ENCODE measurements around the gene FAM234B.
"Not testable (repeated sequence)": the region's sequence is repeated elsewhere in the genome, so short reads cannot be mapped to it uniquely, and the experiment has no call there.

The FAM234B gene

GRCh38 chr12:13061377-13061776 lies 17.2 kb downstream of the FAM234B start:
- DNase-seq: no peak

DNA sequence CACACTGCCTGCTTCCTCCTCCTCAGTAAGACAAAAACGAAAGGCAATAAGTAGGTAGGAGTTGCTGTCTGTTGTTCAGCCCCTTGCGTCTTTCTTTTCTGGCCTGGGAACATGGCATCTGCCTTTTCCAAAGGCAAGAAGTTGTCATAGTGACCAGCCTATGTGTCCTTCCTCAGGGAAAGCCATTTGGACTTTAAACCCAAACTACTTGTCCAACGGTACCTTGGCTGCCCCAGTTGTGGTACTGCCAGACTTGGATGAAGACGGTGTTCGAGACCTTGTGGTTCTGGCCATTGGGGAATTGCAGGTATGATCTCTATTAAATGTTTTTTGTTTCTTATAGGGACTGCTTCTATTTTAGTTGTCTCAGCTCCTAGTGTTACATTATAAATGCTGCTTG lies 18.5 kb downstream of the FAM234B start:
- DNase-seq: no peak

- no peak for DNase-seq
Measured at GRCh38 chr12:13066014-13066413, 21.8 kb downstream of the FAM234B start.

GRCh38 chr12:13066459-13066858 lies 22.3 kb downstream of the FAM234B start:
- no peak for DNase-seq

- DNase-seq: no peak
Measured at GRCh38 chr12:13067322-13067721, 23.1 kb downstream of the FAM234B start.

- no peak for DNase-seq
Measured at GRCh38 chr12:13069380-13069779, 25.2 kb downstream of the FAM234B start.

- DNase-seq: no peak
Measured at GRCh38 chr12:13071305-13072280, 27.4 kb downstream of the FAM234B start.

- no peak for DNase-seq
Measured at GRCh38 chr12:13073173-13073572, 29.0 kb downstream of the FAM234B start.

GRCh38 chr12:13074396-13075117 lies 30.4 kb downstream of the FAM234B start:
- DNase-seq: no peak

DNA sequence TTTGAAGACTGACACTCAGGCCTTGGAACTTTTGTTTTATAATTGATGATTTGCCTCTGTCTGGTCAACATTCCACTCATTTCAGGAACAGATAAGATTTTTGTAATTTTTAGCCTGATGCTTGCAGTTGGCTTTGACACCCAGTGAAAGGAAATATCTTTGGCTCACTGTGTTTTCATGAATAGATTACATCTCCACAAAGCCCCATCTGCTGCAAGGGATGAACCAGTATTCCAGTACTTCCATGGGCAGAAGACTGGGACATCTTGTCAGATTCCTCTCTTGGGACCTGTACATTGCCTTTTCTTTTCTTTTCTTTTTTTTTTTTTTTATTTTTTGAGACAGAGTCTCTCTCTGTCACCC lies 30.9 kb downstream of the FAM234B start:
- no peak for DNase-seq

DNA sequence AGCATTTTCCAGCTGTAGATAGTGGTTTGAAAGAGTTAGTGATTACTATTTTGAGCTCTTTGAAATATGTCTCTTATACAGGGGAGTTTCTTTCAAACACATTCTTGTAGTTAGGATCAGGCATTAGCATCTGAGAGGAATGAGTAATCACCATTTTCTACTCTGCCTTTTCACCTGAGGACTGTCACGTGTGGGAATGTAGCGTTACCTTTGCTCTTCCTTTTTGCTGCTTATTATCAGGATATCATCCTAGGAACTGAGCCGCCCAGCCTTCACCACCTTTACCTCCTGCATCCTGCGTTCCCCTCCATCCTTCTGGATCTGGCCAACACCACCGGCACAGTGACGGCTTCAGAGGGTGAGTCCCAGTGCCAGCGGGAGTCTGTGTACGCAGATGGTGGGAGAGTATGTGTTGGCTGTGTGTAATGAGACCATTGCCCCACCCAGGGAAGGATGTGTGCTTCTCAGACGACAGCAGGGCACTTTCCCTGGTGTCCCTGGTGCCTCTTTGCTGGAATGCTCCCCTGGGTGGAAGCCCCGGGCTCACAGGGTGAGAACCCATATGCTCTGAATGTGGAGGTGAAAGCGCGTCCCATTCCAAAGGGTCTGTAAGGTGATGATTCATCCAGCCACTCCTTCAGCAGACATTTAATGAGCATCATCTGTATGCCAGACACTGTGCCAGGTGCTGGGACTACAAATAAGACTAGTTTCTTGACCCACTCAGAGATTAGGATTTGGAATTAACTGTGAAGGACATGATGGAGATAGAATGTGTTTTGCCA lies 31.8 kb downstream of the FAM234B start:
- DNase-seq: no peak

- no peak for DNase-seq
Measured at GRCh38 chr12:13079440-13079906, 35.3 kb downstream of the FAM234B start.

- no peak for DNase-seq
Measured at GRCh38 chr12:13080266-13080665, 36.1 kb downstream of the FAM234B start.

DNA sequence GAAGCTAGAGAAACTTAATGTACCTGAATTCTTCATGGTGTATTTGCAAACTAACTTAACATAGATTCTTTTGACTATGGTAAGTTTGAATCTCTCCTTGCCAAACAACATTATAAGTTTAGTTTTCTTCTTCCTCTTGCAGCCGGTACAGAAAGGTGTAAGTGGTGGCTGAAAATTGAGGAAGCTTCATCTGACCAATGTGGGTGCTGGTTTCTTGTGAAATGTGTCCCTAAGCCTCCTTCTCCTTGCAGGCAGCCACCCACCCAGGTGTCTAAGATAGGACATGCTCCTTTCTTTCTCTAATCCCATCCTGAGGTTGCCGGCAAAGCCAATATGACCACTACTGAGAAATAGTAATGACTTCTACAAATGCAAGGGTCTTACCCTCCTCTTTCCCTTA lies 38.7 kb downstream of the FAM234B start:
- no peak for DNase-seq

GRCh38 chr12:13083638-13084037 lies 39.5 kb downstream of the FAM234B start:
- DNase-seq: not testable (repeated sequence)

DNA sequence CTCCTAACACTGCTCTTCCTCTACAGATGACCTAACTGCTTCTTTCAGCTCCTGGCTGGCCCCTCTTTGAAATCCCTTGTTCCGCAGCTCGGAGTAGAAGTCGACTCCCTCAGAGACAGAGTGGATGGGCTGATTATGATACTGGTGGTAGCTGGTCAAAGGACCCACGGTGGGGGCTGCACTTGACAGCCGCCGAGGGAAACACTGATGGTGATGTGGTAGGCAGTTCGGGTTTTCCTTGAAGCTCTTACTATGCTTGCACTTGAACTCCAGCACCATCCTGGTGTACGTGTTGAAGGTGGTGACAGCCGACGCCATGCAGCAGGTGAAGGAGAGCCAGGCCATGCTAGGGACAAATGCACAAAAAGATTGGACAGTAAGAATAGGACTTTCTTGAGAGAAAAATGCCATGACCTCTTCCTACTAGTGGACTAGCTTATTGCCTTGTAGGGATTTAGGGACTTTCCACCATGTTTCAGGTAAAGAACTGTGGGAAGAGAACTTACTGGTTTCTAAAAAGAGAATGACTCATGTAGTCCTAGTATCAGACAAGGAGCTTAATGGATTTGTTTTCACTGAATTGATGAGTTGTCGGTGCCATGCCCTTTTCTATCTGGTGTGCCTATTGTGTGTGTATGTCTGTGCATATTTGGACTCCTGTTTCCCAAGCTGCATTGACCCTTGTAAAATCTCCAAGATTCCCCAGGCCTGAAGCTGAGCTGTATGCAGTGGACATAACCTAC lies 40.9 kb downstream of the FAM234B start:
- DNase-seq: no peak

GRCh38 chr12:13085968-13086686 lies 41.9 kb downstream of the FAM234B start:
- no peak for DNase-seq

GRCh38 chr12:13087766-13088165 lies 43.6 kb downstream of the FAM234B start:
- no peak for DNase-seq

DNA sequence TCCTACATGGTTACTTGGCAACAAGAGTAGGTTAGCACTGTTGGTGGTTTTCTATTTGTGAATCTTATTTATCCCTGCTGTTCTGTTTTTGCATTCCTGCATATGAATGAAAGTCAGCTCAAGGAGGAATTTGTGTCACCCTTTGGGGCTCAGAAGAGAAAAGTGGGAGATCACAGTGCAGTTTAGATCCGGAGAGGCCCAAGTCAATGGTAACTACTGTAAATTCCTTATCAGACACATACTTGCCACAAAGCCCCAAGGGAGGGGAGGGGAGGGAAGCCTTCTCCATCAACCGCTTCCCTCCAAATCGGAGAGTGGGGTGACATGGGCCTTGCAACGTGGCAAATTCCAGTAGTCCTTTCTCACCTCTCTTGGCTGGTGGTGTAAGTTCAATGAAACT lies 44.3 kb downstream of the FAM234B start:
- no peak for DNase-seq

DNA sequence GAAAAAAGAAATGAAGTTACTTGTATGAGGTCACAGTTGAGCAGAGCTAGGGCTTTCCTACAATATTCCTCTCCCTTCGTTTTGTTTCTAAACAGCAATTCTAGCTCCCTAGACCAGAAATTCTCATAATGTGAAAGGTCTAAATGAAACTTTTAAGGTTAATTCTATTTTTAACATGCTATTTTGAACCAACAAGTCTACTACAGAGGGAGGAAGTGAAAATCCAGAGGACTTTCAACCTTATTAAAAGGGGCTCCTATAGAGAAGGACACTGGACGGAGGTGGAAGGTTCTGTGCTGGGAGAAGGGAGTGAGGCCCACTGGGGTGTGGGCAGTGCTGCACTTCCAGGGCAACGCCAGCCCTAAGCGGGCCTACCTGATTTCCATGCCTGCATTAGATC lies 45.9 kb downstream of the FAM234B start:
- no peak for DNase-seq

- no peak for DNase-seq
Measured at GRCh38 chr12:13091832-13092231, 47.7 kb downstream of the FAM234B start.
